Mesenchymal stem cell (in vitro differentiated cells and primary cell): ENCODE results near the gene SORBS2.

Source experiments
- DNase-seq: peaks from one replicate; pipeline ENCODE4 v3.0.0-alpha.2; 2013
- H2AFZ ChIP-seq: one replicate; pipeline ENCODE4 v1.6.1; 2013; ENCODE audit warnings: low read depth, mild to moderate bottlenecking, control low read depth, inconsistent platforms, low read length, moderate library complexity
- H2AK5ac ChIP-seq: 2 replicates; pipeline ENCODE4 v1.6.1; 2013; ENCODE audit warnings: low read length, moderate library complexity, mild to moderate bottlenecking, inconsistent platforms; ENCODE audit not compliant: severe bottlenecking
- H2BK120ac ChIP-seq: one replicate; pipeline ENCODE4 v1.6.1; 2013; ENCODE audit warnings: low read depth, mild to moderate bottlenecking, inconsistent platforms, low read length, moderate library complexity
- H2BK12ac ChIP-seq, 2 experiments: one replicate each; pipeline ENCODE4 v1.6.1; 2013; ENCODE audit warnings: inconsistent platforms in 2 of 2, low read length in 2 of 2, mild to moderate bottlenecking in 2 of 2, moderate library complexity in 2 of 2, control low read depth in 1 of 2
- H2BK15ac ChIP-seq: one replicate; pipeline ENCODE4 v1.6.1; 2013; ENCODE audit warnings: mild to moderate bottlenecking, low read depth, inconsistent platforms; ENCODE audit not compliant: poor library complexity, severe bottlenecking
- H2BK5ac ChIP-seq: 2 replicates; pipeline ENCODE4 v1.6.1; 2013; ENCODE audit warnings: low read depth, mild to moderate bottlenecking, low read length, control low read depth, inconsistent platforms; ENCODE audit not compliant: poor library complexity, severe bottlenecking
- H3K14ac ChIP-seq, 2 experiments: one replicate each; pipeline ENCODE4 v1.6.1; 2013; ENCODE audit warnings: inconsistent platforms in 2 of 2, low read length in 2 of 2, control low read depth in 1 of 2, mild to moderate bottlenecking in 1 of 2, moderate library complexity in 1 of 2
- H3K18ac ChIP-seq, 2 experiments: one replicate each; pipeline ENCODE4 v1.6.1; 2013; ENCODE audit warnings: inconsistent platforms in 2 of 2, low read length in 2 of 2, control low read depth in 1 of 2, low read depth in 1 of 2, mild to moderate bottlenecking in 1 of 2
- H3K23ac ChIP-seq, 2 experiments: one replicate each; pipeline ENCODE4 v1.6.1; 2013; ENCODE audit warnings: inconsistent platforms in 2 of 2, low read length in 2 of 2, mild to moderate bottlenecking in 2 of 2, moderate library complexity in 2 of 2, control low read depth in 1 of 2
- H3K27ac ChIP-seq: 2 replicates; pipeline ENCODE4 v1.5.1; 2013; ENCODE audit warnings: mild to moderate bottlenecking, moderate library complexity, low read length, control low read depth, inconsistent platforms; ENCODE audit not compliant: poor library complexity, severe bottlenecking
- H3K27me3 ChIP-seq, 2 experiments: 2 replicates each; pipeline versions ENCODE4 v1.6.1 to v1.7.0; 2013; ENCODE audit warnings: low read length in 2 of 2, mild to moderate bottlenecking in 2 of 2, moderate library complexity in 2 of 2, control low read depth in 1 of 2, inconsistent platforms in 1 of 2; ENCODE audit not compliant: control insufficient read depth in 1 of 2, insufficient read depth in 1 of 2
- H3K36me3 ChIP-seq, 2 experiments: 2 replicates each; pipeline versions ENCODE4 v1.6.1 to v1.7.0; 2013; ENCODE audit warnings: low read length in 2 of 2, control low read depth in 1 of 2, inconsistent platforms in 1 of 2, low read depth in 1 of 2, mild to moderate bottlenecking in 1 of 2; ENCODE audit not compliant: insufficient read depth in 2 of 2, control insufficient read depth in 1 of 2
- H3K4ac ChIP-seq, 2 experiments: one replicate each; pipeline ENCODE4 v1.6.1; 2013; ENCODE audit warnings: inconsistent platforms in 2 of 2, low read length in 2 of 2, mild to moderate bottlenecking in 2 of 2, moderate library complexity in 2 of 2, control low read depth in 1 of 2, low read depth in 1 of 2
- H3K4me1 ChIP-seq: 2 replicates; pipeline ENCODE4 v1.6.1; 2013; ENCODE audit warnings: low read depth, low read length, control low read depth; ENCODE audit not compliant: control insufficient read depth, insufficient read depth
- H3K4me2 ChIP-seq: 2 replicates; pipeline ENCODE4 v1.6.1; 2013; ENCODE audit warnings: low read length, mild to moderate bottlenecking, inconsistent platforms; ENCODE audit not compliant: poor library complexity, severe bottlenecking
- H3K4me3 ChIP-seq, 2 experiments: 2 replicates each; pipeline versions ENCODE4 v1.5.1 to v1.7.0; 2013; ENCODE audit warnings: low read length in 2 of 2, mild to moderate bottlenecking in 2 of 2, control low read depth in 1 of 2, low read depth in 1 of 2; ENCODE audit not compliant: insufficient read depth in 1 of 2
- H3K79me1 ChIP-seq: replicated peaks from 2 replicates; pipeline ENCODE4 v1.6.1; 2013; ENCODE audit warnings: mild to moderate bottlenecking, control low read depth, low read length, inconsistent platforms; ENCODE audit not compliant: poor library complexity, severe bottlenecking
- H3K9ac ChIP-seq: 2 replicates; pipeline ENCODE4 v1.7.0; 2013; ENCODE audit warnings: mild to moderate bottlenecking, low read length, moderate library complexity
- H3K9me3 ChIP-seq: 2 replicates; pipeline ENCODE4 v1.7.0; 2013; ENCODE audit warnings: mild to moderate bottlenecking, low read length; ENCODE audit not compliant: control insufficient read depth
- H4K8ac ChIP-seq: one replicate; pipeline ENCODE4 v1.6.1; 2013; ENCODE audit warnings: inconsistent platforms, mild to moderate bottlenecking, low read length, moderate library complexity
- H4K91ac ChIP-seq: one replicate; pipeline ENCODE4 v1.6.1; 2013; ENCODE audit warnings: mild to moderate bottlenecking, low read length, inconsistent platforms
- WGBS: methylation state at CpG from one replicate; pipeline ENCODE4 v1.1.7; 2013; ENCODE audit warnings: mixed read lengths; 5-methylcytosine and 5-hydroxymethylcytosine counted together

The SORBS2 gene

DNA sequence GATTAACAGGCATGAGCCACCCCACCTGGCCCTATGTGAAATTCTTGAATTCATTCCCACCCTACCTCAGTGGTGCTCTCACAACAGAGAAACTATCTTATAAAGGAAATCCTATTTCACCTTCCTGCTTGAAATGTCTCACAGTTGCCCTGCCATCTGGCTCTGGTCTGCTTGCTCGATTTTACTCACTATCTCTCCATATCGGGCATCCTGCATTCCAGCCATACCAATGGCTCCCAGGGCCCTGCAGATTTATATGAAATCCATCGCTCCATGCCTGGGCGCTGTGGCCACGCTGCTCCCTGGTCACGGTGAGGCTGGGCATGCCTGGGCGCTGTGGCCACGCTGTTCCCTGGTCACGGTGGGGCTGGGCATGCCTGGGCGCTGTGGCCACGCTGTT, 15.8 kb downstream of the SORBS2 start:
- H3K79me1 ChIP-seq, result no peaks in the 10 kb centered on the region
- H2BK15ac ChIP-seq, result no peak overlapping the region
- H3K36me3 ChIP-seq, result no peaks in the 10 kb centered on the region
- no peak for DNase-seq
- no peak overlapping the region for H4K91ac ChIP-seq
- H3K9me3 ChIP-seq, result no peaks in the 10 kb centered on the region
- H3K27me3 ChIP-seq, result peaks cover 0 to 4% of the 10 kb centered on the region in 2 experiments
- no peak overlapping the region for H3K9ac ChIP-seq
- no peak overlapping the region for H2AFZ ChIP-seq
- no peak overlapping the region for H3K18ac ChIP-seq
- no peak overlapping the region for H3K23ac ChIP-seq
- H2AK5ac ChIP-seq, result peak overlapping the region; percentile 37
- H3K4me2 ChIP-seq, result no peak overlapping the region
- H3K14ac ChIP-seq, result no peak overlapping the region
- no peak overlapping the region for H2BK120ac ChIP-seq
- no peak overlapping the region for H4K8ac ChIP-seq
- no peak overlapping the region for H2BK12ac ChIP-seq
- H3K4me3 ChIP-seq, result no peak overlapping the region
- peak overlapping the region; percentile 54 for H3K27ac ChIP-seq
- 78% methylated on average over 11 of the region's 11 CpGs for WGBS
- H3K4me1 ChIP-seq, result peaks cover 13% of the 10 kb centered on the region
- H3K4ac ChIP-seq, result no peak overlapping the region
- H2BK5ac ChIP-seq, result no peak overlapping the region

DNA sequence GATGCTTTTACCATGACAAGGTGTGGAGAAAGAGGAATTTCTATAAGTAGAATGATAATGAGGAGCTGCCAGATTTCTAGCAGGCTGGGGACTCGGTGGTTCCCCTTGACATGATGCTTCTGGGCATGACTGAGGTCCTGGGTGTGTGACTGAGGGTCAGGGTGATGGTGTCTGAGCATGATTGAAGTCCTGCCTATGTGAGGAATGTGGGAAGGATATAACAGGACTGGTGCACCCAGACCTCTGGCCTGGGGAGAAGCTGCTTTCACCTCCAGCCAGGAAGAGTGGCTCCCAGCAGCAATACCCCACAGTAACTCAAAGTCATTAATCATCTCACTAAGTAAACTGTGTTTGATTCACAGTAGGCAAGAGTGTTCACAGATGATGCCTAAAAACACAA, 17.4 kb downstream of the SORBS2 start:
- Histone ChIP-seq H2AK5ac (peak overlapping the region; percentile 2), H3K79me1 (no peaks in the 10 kb centered on the region), H3K23ac (no peak overlapping the region), H2BK15ac (peak overlapping the region; percentile 44), H2BK12ac (no peak overlapping the region), H3K9me3 (no peaks in the 10 kb centered on the region), H3K4ac (no peak overlapping the region), H4K8ac (no peak overlapping the region), H3K9ac (no peak overlapping the region), H3K4me1 (peaks cover 13% of the 10 kb centered on the region), H3K14ac (no peak overlapping the region), H2BK5ac (no peak overlapping the region), H2AFZ (no peak overlapping the region), H3K27me3 (peaks cover 0 to 4% of the 10 kb centered on the region in 2 experiments), H3K4me3 (no peak overlapping the region), H3K36me3 (no peaks in the 10 kb centered on the region), H2BK120ac (no peak overlapping the region), H4K91ac (no peak overlapping the region), H3K18ac (peak overlapping the region in 1 of 2 experiments; percentile 14), H3K4me2 (no peak overlapping the region), H3K27ac (no peak overlapping the region)
- no peak for DNase-seq
- WGBS, result 48% methylated on average over 1 of the region's 1 CpG

DNA sequence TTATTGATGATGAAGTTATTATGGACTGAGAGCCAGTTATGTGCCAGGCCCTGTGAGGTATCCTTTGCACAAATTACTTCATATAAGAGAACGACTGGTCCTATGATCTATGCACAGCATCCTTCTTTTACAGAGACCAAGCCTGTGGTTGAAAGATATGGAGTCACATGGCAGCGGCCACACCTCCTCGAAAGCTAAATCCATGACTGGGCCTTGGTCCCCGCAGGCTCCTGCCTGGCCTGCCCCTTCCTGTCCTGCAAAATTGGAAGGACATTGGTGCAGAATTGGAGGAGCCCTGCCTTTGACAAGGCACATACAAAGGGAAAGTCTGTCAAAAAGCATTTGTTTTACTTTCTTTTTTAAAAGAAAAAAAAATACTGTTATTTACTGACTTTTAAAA, 18.3 kb downstream of the SORBS2 start:
- Histone ChIP-seq H3K14ac (peak overlapping the region in 1 of 2 experiments; percentile 89), H3K27ac (no peak overlapping the region), H2BK5ac (no peak overlapping the region), H3K4me3 (no peak overlapping the region), H3K36me3 (no peaks in the 10 kb centered on the region), H2AK5ac (peak overlapping the region; percentile 93), H4K91ac (peak overlapping the region; percentile 18), H2BK15ac (no peak overlapping the region), H3K4me2 (no peak overlapping the region), H3K4me1 (peaks cover 13% of the 10 kb centered on the region), H2BK120ac (no peak overlapping the region), H2BK12ac (peak overlapping the region in 1 of 2 experiments; percentile 92), H3K18ac (peak overlapping the region in 1 of 2 experiments; percentile 48), H4K8ac (peak overlapping the region; percentile 7), H3K27me3 (peaks cover 0 to 4% of the 10 kb centered on the region in 2 experiments), H2AFZ (no peak overlapping the region), H3K9me3 (no peaks in the 10 kb centered on the region), H3K9ac (no peak overlapping the region), H3K23ac (no peak overlapping the region), H3K79me1 (no peaks in the 10 kb centered on the region), H3K4ac (peak overlapping the region; percentile 24 to 85)
- DNase-seq, result no peak
- 97% methylated on average over 4 of the region's 4 CpGs for WGBS

DNA sequence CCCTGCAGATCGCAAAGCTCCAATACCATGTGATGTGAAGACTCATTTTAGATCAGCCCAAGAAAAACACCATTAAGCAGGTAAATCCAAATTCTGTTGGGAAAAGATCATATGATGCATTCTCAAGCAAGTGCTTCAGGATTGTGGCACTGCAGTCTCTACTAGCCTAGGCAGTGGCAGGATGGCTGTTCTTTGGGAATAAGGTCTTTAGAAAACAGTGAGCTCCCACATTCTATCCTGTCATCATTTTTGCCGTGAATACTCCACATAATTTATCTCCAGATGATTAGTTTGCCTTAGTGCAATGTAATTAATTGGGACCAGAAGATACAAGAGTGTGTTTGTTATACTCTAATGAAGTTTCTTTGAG, 18.9 kb downstream of the SORBS2 start:
- Histone ChIP-seq H2AFZ (no peak overlapping the region), H3K4me3 (no peak overlapping the region), H3K27me3 (peaks cover 0 to 4% of the 10 kb centered on the region in 2 experiments), H3K23ac (no peak overlapping the region), H3K79me1 (no peaks in the 10 kb centered on the region), H2BK12ac (no peak overlapping the region), H3K14ac (no peak overlapping the region), H3K4me2 (no peak overlapping the region), H3K4me1 (peaks cover 13% of the 10 kb centered on the region), H3K18ac (peak overlapping the region in 1 of 2 experiments; percentile 49), H3K9me3 (no peaks in the 10 kb centered on the region), H2BK120ac (no peak overlapping the region), H2BK15ac (no peak overlapping the region), H3K4ac (no peak overlapping the region), H4K8ac (no peak overlapping the region), H3K27ac (peak overlapping the region; percentile 88), H4K91ac (no peak overlapping the region), H3K9ac (no peak overlapping the region), H3K36me3 (no peaks in the 10 kb centered on the region), H2AK5ac (no peak overlapping the region), H2BK5ac (no peak overlapping the region)
- no peak for DNase-seq
- WGBS, result 25% methylated on average over 1 of the region's 2 CpGs
